Subcutaneous adipose tissue (tissue), 4 donors: ENCODE measurements around the gene GOLGA6B. TPM values are rescaled to one million over a fixed set of nuclear protein-coding genes. Genes with fewer than 3 reads are reported as not detected.

Experiments
- small RNA-seq: library from RNA; depleted of rRNA; stranded (forward); fragments of <200 nt; gene quantifications from one replicate; pipeline ENCODE3, GENCODE V24; 2016
- total RNA-seq, 4 donors: library from RNA; depleted of rRNA; stranded (reverse); fragments of >200 nt; gene quantifications; one replicate each; pipeline ENCODE4 v1.1.0, GENCODE V29; 2016
- TF ChIP-seq, protein P1 (sequence below): fragments of 450-650 bp; IDR thresholded peaks from one replicate; pipeline ENCODE4 v1.5.1; 2016; ENCODE audit warnings: low read depth, mild to moderate bottlenecking, control low read depth, antibody characterized with exemption, moderate library complexity

The GOLGA6B gene
- total RNA-seq, 4 donors from 2014 or later: 0.75 TPM; not detected in 3

DNA sequence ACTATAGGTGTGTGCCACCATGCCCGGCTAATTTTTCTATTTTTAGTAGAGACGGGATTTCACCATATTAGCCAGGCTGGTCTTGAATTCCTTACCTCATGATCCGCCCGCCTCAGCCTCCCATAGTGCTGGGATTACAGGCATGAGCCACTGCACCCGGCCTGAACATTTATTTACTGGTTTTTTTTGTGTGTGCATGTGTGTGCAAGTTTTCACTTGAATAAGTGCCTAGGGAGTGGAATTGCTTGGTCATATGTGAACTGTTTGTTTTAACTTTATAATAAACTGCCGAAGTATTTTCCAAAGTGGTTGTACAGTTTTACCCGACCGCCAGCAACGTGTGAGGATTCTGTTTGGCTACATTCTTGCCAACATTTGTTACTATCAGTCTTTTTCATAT lies 45.6 kb downstream of the GOLGA6B start:
- TF ChIP-seq, protein P1, sequence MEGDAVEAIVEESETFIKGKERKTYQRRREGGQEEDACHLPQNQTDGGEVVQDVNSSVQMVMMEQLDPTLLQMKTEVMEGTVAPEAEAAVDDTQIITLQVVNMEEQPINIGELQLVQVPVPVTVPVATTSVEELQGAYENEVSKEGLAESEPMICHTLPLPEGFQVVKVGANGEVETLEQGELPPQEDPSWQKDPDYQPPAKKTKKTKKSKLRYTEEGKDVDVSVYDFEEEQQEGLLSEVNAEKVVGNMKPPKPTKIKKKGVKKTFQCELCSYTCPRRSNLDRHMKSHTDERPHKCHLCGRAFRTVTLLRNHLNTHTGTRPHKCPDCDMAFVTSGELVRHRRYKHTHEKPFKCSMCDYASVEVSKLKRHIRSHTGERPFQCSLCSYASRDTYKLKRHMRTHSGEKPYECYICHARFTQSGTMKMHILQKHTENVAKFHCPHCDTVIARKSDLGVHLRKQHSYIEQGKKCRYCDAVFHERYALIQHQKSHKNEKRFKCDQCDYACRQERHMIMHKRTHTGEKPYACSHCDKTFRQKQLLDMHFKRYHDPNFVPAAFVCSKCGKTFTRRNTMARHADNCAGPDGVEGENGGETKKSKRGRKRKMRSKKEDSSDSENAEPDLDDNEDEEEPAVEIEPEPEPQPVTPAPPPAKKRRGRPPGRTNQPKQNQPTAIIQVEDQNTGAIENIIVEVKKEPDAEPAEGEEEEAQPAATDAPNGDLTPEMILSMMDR: no peak

DNA sequence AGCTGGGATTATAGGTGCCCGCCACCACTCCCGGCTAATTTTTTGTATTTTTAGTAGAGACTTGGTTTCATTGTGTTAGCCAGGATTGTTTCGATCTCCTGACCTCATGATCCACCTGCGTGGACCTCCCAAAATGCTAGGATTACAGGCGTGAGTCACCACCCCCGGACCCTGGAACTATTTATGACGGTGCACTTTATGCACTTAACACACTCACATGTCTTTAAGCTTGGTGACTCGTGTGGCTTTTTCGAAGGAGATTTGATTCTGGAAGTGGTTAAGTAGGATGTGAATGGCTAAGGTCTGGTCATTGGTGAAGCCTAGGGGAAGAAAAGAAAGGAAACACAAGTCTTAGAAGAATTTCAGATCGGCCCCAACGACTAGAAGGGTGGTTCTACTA lies 51.8 kb downstream of the GOLGA6B start:
- TF ChIP-seq, protein P1: no peak

Small RNA genes lying within 50 kb of the gene (small RNA-seq; reads per million reads assigned to genes)
- gene RN7SL853P: not detected

Other genes starting within 250 kb of the GOLGA6B start
- 10 to 100 TPM; 44.5 to 91.0 (median 56.5) TPM for gene ARIH1, start 180.4 kb upstream of the GOLGA6B start, total RNA-seq
- not detected for gene HIGD2B, start 31.5 kb downstream of the GOLGA6B start, total RNA-seq
- gene BBS4, start 31.5 kb downstream of the GOLGA6B start, total RNA-seq: 10 to 100 TPM; 17.2 to 67.8 (median 22.1) TPM
- gene ADPGK, start 129.1 kb downstream of the GOLGA6B start, total RNA-seq: 10 to 100 TPM; 62.3 to 96.2 (median 69.4) TPM